Measurements from ENCODE around the gene GLI3.

The GLI3 gene

DNA sequence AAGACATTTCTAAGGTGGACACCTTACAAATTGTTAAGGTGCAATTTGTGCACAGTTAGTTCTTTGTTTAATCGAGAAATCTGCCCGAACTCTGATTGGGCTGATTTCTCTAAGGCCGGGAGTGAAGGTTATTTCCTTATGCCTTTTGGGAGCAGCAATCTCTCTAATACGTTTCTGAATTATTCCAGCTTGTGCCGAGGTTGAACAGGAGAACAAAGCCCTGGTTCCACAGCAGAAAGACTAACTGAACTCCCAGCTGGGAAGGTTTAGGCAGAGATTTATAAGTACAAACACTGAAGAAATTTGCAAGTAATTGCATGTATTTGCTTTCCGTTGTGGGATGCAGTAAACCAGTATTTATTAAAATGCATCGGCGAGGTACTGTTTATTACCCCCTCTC, 116.8 kb downstream of the GLI3 start:
- H3K4me3 ChIP-seq (ENCODE audit: low read depth, low read length), result no peak overlapping the region
- TF ChIP-seq, protein P1, sequence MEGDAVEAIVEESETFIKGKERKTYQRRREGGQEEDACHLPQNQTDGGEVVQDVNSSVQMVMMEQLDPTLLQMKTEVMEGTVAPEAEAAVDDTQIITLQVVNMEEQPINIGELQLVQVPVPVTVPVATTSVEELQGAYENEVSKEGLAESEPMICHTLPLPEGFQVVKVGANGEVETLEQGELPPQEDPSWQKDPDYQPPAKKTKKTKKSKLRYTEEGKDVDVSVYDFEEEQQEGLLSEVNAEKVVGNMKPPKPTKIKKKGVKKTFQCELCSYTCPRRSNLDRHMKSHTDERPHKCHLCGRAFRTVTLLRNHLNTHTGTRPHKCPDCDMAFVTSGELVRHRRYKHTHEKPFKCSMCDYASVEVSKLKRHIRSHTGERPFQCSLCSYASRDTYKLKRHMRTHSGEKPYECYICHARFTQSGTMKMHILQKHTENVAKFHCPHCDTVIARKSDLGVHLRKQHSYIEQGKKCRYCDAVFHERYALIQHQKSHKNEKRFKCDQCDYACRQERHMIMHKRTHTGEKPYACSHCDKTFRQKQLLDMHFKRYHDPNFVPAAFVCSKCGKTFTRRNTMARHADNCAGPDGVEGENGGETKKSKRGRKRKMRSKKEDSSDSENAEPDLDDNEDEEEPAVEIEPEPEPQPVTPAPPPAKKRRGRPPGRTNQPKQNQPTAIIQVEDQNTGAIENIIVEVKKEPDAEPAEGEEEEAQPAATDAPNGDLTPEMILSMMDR (IDR thresholded peaks at IDR 0.05; ENCODE audit: low read depth, low read length, missing control alignments), result no peak

DNA sequence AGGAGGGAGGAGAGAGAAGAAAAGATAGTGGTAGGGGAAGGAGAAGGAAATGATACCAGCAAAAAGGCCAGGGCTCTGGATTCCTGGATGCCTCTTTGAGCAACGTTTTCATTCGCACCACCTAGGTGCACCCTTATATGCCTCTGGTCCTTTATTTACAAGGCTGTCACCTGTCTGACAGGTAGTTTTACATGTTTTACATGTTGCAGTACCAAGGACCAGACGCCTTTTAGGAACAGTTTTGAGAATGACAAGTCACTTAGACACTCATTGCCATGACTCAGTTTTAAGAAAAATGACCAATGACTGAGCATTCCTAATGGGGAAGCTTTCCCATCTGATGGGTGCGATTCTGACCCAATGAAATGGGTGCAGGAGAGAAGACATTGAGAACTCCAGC, 119.8 kb downstream of the GLI3 start:
- H3K4me3 ChIP-seq (ENCODE audit: low read depth, low read length), result no peak overlapping the region
- TF ChIP-seq, protein P1 (IDR thresholded peaks at IDR 0.05; ENCODE audit: low read depth, low read length, missing control alignments), result no peak
- no peak for DNase-seq (ENCODE audit: low read depth)

More for the DNA sequence above, 116.8 kb downstream of the GLI3 start:
- no peak for DNase-seq (ENCODE audit: low read depth)

DNA sequence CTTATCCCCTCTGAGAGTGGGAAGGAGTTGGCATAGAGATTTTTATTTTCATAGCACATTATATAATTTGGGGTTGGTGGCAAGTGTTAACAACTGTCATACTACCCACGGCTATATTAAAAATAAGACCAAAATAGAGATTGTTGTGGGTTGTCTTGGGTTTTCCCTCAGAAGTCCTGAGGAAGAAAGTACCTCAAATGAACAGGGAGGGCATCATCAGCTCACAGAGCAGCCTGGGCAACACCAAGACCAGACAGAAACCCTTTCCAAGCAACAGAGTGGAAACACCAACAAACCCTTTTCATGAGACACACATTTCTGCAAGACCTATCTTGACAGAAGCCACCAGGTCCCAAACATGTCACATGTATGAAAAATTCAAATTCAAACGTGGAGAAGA, 121.2 kb downstream of the GLI3 start:
- DNase-seq (ENCODE audit: low read depth), result no peak
- TF ChIP-seq, protein P1 (IDR thresholded peaks at IDR 0.05; ENCODE audit: low read depth, low read length, missing control alignments), result no peak
- no peak overlapping the region for H3K4me3 ChIP-seq (ENCODE audit: low read depth, low read length)

DNA sequence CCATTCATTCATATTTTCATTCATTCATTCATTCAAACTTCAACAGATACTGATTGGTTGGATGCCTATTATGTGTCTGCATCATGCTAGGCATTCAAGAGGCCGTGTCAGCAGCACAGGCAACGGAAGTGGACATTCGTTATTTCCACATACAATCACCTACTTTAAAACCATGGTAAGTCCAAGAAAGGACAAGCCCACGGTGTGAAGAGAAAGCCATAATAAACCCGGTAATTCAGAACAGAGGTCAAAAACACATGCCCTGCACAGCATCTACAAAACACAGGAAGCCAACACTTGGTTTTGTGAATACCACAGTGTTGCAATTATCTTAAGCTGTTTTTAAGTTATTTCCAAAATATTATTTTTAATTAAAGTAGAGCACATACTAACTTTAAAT, 126.7 kb downstream of the GLI3 start:
- TF ChIP-seq, protein P1 (IDR thresholded peaks at IDR 0.05; ENCODE audit: low read depth, low read length, missing control alignments), result no peak
- no peak overlapping the region for H3K4me3 ChIP-seq (ENCODE audit: low read depth, low read length)
- no peak for DNase-seq (ENCODE audit: low read depth)

DNA sequence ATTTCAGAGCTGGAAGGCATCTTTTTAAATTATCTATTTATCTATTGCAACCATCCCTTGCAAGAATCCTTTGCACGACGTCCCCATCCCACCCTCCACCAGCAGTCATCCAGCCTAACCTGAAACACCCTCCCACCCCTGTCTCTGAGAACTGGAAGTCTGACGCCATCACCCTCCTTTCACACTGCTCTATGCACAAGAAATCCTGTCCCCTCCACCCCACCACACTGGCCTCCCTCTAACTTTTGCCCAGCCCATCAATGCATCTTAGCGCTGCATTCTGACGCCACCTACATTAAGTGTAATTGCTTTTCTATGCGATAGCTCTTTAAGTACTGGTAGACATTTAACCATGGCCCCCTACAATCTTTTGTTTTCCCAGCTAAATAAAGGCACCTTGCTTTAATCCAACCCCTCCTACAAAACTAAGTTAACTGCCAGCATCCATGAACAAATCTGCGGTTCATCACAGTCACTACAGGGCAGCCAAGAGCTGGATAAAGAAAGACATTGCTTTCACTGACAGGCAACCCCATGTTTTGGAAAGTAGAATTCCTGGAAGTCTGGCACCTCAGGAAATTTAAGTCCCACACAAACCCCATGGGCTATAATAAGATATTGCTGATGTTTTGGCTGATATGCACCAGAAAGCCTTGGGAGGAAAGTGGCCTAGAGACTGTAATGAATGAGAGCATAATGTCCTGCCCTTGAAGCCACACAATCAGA, 128.0 kb downstream of the GLI3 start:
- TF ChIP-seq, protein P1 (IDR thresholded peaks at IDR 0.05; ENCODE audit: low read depth, low read length, missing control alignments), result no peak

DNA sequence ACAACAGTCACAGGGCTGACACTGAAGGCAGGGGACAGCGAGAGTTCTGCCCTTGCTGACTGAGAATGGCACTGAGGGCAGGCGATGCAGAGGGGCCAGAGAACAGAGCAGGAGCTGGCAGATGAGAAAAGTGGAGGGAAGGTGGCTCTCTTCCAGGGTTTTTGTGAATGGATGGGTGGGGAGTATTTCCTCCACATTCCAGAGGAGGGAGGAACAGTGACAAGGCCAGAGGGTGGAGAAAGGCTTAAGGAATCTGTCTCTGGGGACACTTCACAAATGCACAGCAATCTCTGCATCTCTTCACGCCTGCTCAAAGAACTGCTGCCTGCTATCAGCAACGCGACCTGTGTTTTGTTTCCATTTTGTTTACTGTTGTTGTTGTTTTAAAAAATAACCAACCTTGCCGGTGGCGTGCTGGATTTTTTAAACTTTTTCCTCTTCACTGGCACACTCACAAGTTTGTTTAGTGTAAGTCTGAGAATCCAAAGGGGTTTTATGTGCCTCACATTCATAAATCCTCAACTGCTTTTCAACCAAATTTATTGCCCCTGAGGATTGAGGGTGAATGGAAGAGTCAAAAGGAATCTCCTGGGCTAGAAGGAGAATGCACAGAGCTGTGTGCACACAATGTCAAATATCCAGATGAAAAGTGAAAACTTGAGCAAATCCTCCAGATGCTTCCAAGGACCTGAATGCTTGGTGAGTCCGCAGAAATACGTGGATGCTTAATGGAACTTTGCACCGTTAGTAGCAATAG, 129.3 kb downstream of the GLI3 start:
- TF ChIP-seq, protein P1 (IDR thresholded peaks at IDR 0.05; ENCODE audit: low read depth, low read length, missing control alignments), result no peak
- H3K4me3 ChIP-seq (ENCODE audit: low read depth, low read length), result no peak overlapping the region
- no peak for DNase-seq (ENCODE audit: low read depth)

More for the DNA sequence above, 128.0 kb downstream of the GLI3 start:
- DNase-seq (ENCODE audit: low read depth), result no peak
- H3K4me3 ChIP-seq (ENCODE audit: low read depth, low read length), result no peak overlapping the region

All from GM12864 (cell line).